ENCODE measurements around the gene VRTN.
"Not testable (repeated sequence)": the region's sequence is repeated elsewhere in the genome, so short reads cannot be mapped to it uniquely, and the experiment has no call there.

VRTN gene

GRCh38 chr14:74348241-74348734, at the start of gene VRTN:
Gene VRTN, plus strand, starts transcription at chr14:74348471. Its CDS starts 8,313 bp downstream, at chr14:74356784.
- no peak for DNase-seq

GRCh38 chr14:74299061-74299545, 49.2 kb upstream of the VRTN start:
- DNase-seq, result no peak

- DNase-seq, result no peak
These were observed 46.6 kb upstream of the VRTN start for GRCh38 chr14:74301594-74302151.

GRCh38 chr14:74302152-74302628, 46.1 kb upstream of the VRTN start:
- peak in 1 of 2 experiments; percentile 36 for DNase-seq

- DNase-seq, result peak; percentile 72 to 91
These were observed 45.4 kb upstream of the VRTN start, which contains the start of gene ABCD4 for GRCh38 chr14:74302634-74303569. Gene ABCD4, minus strand, starts transcription at chr14:74302934. Its CDS starts 22 bp downstream, at chr14:74302912.

- no peak for DNase-seq
These were observed 39.6 kb upstream of the VRTN start for GRCh38 chr14:74308695-74309094.

- DNase-seq, result no peak
These were observed 38.9 kb upstream of the VRTN start for GRCh38 chr14:74309125-74310022.

- no peak for DNase-seq
These were observed 36.1 kb upstream of the VRTN start for GRCh38 chr14:74312161-74312560.

- DNase-seq, result no peak
These were observed 34.7 kb upstream of the VRTN start for GRCh38 chr14:74313601-74314000.

- no peak for DNase-seq
These were observed 33.7 kb upstream of the VRTN start for GRCh38 chr14:74314576-74314975.

- peak in 1 of 2 experiments; percentile 44 for DNase-seq
These were observed 23.3 kb upstream of the VRTN start for GRCh38 chr14:74324931-74325361.

GRCh38 chr14:74325446-74325845, 22.8 kb upstream of the VRTN start:
- DNase-seq, result no peak

- DNase-seq, result peak in 1 of 2 experiments; percentile 22
These were observed 21.7 kb upstream of the VRTN start for GRCh38 chr14:74326369-74327152.

- not testable (repeated sequence) for DNase-seq
These were observed 18.2 kb upstream of the VRTN start for GRCh38 chr14:74329950-74330552.

GRCh38 chr14:74333909-74334308, 14.4 kb upstream of the VRTN start:
- no peak for DNase-seq

GRCh38 chr14:74346341-74346740, 1.9 kb upstream of the VRTN start:
- no peak for DNase-seq

- DNase-seq, result no peak
These were observed 1.0 kb upstream of the VRTN start for GRCh38 chr14:74347097-74347794.

GRCh38 chr14:74347795-74348100, 523 bp upstream of the VRTN start:
- no peak for DNase-seq

- DNase-seq, result no peak
These were observed 628 bp downstream of the VRTN start for GRCh38 chr14:74348735-74349463.

- DNase-seq, result no peak
These were observed 1.5 kb downstream of the VRTN start for GRCh38 chr14:74349757-74350156.
